Activated CD8-positive, alpha-beta memory T cell treated with anti-CD3 and anti-CD28 coated beads, Interleukin-2, amount 50 U/mL, for 24 hours (primary cell): ENCODE measurements around the gene FGF12.

Experiments
- DNase-seq: peaks from one replicate; pipeline ENCODE4 v3.0.0-alpha.2; 2020; ENCODE audit errors: extremely low read depth

The FGF12 gene

DNA sequence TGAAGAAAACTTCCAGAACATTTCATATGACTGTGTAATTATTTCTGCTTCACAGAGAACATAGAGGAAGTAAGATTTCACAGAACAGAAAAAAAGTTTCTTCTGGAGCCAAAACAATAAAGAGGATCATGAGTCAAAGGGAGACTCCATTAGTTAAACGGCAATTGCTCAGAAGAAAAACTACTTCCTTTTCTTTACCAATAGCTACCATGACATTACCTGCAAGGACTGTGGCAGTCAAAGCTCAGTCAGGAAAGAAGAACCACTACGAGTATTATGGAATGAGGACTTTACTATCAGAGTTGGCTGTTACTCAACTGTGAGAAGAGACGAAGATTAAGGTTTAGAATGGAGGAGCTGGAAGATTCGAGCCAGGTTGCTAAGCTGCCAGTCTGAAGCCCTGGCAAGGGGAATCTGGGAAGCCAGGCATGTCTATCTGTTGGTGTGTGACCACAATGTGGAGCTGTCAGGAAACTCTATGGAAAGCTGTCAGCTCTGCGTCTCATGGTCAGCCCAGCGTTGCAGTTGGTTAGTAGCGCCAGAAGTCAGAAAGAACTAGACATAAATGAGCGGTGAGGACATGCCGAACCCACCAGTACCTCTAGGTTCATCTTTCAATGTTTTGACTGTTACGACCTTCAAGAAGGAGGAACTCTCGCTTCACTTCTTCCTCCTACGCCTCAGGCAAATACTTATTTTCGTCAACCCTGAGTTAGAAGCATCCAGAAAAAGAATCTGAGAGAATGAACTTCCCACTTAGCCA, 604.3 kb downstream of the FGF12 start:
- DNase-seq, result no peak

DNA sequence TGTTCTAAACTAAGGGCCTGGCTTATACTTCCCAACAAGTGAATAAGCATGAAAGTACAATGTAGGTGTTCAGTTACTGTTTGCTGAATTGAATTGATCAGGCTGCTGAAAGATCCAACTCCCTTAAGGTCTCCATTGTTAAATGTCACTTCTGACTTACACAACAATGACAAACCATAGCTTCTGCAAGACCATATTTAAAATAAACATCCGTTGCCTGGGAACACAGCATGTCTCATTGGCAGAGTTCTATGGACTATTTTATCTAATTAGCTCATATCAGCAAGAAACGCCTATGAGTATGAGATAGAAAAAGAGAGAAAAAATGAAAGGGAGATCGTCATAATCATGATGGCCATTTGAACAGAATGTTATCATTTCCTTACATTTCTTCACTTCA, 605.4 kb downstream of the FGF12 start:
- DNase-seq, result no peak

DNA sequence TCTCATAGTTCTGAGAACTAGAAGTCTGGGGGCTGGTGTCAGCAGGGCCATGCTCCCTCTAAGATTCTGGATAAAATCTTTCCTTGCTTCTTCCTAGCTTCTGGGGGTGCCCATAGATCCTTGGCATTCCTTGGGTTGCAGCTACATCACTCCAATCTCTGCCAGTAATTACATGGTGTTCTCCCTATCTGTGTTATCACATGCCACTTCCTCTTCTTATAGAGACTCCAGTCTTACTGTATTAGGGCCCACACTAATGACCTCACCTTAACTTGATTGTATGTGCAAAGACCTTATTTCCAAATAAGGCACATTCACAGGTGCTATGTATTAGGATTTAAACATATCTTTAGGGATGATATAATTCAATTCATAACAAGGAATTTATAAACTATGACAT, 618.5 kb downstream of the FGF12 start:
- DNase-seq, result no peak

DNA sequence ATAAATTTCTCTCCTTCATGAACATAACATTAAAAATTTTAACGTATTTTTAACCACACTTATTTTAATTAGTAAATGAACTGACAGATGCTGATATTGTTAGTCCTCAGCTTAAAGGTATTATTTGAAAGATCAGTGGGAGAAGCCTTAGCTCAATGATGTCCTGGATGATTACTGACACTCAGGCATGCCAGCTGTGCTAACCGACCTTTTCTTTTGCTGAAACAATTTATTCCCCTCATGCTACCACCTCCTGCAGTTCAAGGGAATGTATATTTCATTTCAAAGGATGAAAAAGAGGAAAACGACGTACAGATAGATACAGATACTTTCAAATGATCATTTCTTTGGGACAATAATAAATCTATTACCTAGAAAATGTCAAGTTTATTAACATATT, 620.8 kb downstream of the FGF12 start:
- DNase-seq, result no peak

DNA sequence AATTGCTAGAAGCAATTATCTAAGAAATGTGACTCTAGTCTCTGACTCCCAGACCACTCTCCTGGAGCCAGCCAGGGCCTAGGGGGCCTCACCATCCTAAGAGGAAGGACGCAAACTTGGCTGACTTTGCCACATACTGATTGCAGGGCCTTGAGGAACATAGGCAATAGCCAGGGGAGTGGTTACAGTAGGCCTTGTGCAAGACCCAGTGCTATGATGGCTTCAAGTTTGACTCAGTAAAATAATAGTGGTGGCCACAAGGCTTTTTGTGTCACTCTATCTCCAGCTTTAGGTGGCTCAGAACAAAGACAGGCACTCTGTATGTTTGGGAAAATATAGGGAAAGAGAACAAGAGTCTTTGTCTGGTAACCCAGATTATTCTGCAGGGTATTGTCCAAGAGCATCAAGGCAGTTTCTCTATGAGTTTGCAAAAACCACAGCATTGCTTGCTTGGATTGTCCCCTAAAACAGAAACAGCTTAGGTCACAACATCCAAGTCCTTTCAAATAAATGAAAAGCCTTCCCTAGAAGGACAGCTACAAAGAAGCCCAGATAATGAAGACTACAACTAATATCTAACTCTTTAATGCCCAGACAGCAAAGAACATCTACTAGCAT, 634.8 kb downstream of the FGF12 start:
- no peak for DNase-seq

DNA sequence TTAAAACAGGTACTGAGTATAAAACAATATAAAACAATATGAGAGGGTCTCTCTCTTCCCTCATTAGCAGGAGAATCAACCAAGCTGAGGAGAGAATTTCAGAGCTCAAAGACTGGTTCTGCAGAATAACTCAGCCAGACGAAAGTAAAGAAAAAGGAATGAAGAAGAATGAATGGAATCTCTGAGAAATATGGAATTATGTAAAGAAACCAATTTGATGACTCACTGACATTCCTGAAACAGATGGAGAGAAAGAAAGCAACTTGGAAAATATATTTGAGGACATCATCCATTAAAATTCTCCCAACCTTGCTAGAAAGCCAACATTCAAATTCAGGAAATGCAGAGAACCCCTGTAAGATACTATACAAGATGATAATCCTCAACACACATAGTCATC, 635.5 kb downstream of the FGF12 start:
- no peak for DNase-seq

DNA sequence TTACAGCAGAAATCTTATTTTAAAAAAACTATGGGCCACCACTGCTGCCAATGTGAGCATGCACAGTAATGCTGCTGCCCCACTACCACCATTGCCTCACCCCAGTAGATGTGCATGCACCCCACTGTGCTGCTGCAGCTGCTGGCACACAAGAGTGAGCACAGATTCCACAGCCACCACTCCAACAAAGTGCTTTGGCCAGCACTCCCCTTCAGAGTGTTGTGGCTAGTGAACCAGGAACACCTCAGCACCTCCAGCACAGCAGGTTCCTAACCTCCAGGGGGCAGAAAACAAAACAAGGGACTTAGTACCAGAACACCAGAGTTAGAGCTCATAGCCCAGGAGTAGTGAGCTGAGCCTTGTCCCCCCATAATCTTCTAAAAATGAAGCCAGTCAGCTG, 636.8 kb downstream of the FGF12 start:
- no peak for DNase-seq
